PC-9 (cell line): ENCODE results near the gene MSLN. TPM values are rescaled to one million over a fixed set of nuclear protein-coding genes. Genes with fewer than 3 reads are reported as not detected.

Source experiments
- BruUV-seq: library from RNA; stranded (reverse); fragments of 400-500 nt; replicated peaks from 2 replicates; lab custom pipeline; 2021; lab: Mats Ljungman, UMichigan
- CTCF ChIA-PET: fragments of 300-600 bp; sonication (Branson Sonifier 250); formaldehyde crosslinking; loops from one replicate; lab custom pipeline; 2022; ENCODE audit warnings: antibody characterized with exemption; lab: Charles Lee
- POLR2A ChIA-PET: fragments of 300-600 bp; sonication (Branson Sonifier 250); formaldehyde crosslinking; loops from one replicate; lab custom pipeline; 2022; ENCODE audit warnings: antibody characterized with exemption; ENCODE audit not compliant: unreplicated experiment; lab: Charles Lee
- DNase-seq, 2 experiments: peaks; one replicate each; pipeline versions ENCODE4 v3.0.0 to v3.0.0-alpha.2; 2015 to 2022; ENCODE audit warnings: mixed read lengths in 1 of 2
- H2AFZ ChIP-seq: fragments of 200-600 bp; sonication (generic); 2 replicates; pipeline ENCODE4 v1.8.1; 2017; ENCODE audit warnings: antibody characterized with exemption
- H3F3A ChIP-seq: fragments of 200-600 bp; sonication (generic); 2 replicates; pipeline ENCODE4 v1.8.1; 2017; ENCODE audit warnings: antibody characterized with exemption, mild to moderate bottlenecking, low read depth; ENCODE audit not compliant: insufficient read depth
- H3K27ac ChIP-seq: fragments of 200-600 bp; sonication (generic); 2 replicates; pipeline ENCODE4 v1.6.1; 2016; ENCODE audit warnings: mixed run types
- H3K27me3 ChIP-seq: fragments of 200-600 bp; sonication (generic); 2 replicates; pipeline ENCODE4 v1.6.1; 2016; ENCODE audit warnings: low read depth, mixed run types; ENCODE audit not compliant: insufficient read depth
- H3K36me3 ChIP-seq: fragments of 200-600 bp; sonication (generic); 2 replicates; pipeline ENCODE4 v1.6.1; 2016; ENCODE audit warnings: low read depth, mixed run types
- H3K4me1 ChIP-seq: fragments of 200-600 bp; sonication (generic); replicated peaks from 2 replicates; pipeline ENCODE4 v1.6.1; 2016; ENCODE audit warnings: mixed run types; ENCODE audit not compliant: insufficient read depth
- H3K4me2 ChIP-seq: fragments of 200-600 bp; sonication (generic); 2 replicates; pipeline ENCODE4 v1.6.1; 2017; ENCODE audit warnings: mixed run types
- H3K4me3 ChIP-seq: fragments of 200-600 bp; sonication (generic); 2 replicates; pipeline ENCODE4 v1.6.1; 2016; ENCODE audit warnings: mixed run types
- H3K79me2 ChIP-seq: fragments of 200-600 bp; sonication (generic); 2 replicates; pipeline ENCODE4 v1.6.1; 2017; ENCODE audit warnings: low read depth, mixed run types
- H3K9me2 ChIP-seq: fragments of 200-600 bp; sonication (generic); 2 replicates; pipeline ENCODE4 v1.8.1; 2017; ENCODE audit warnings: mild to moderate bottlenecking; ENCODE audit not compliant: insufficient read depth
- H3K9me3 ChIP-seq: fragments of 200-600 bp; sonication (generic); 2 replicates; pipeline ENCODE4 v1.8.1; 2016; ENCODE audit warnings: low read depth; ENCODE audit not compliant: insufficient read depth
- H4K20me1 ChIP-seq: fragments of 200-600 bp; sonication (generic); 2 replicates; pipeline ENCODE4 v1.8.1; 2017; ENCODE audit not compliant: insufficient read depth
- CTCF ChIP-seq: fragments of 200-600 bp; sonication (generic); conservative IDR thresholded peaks from 2 replicates; pipeline ENCODE4 v1.6.1; 2017; ENCODE audit warnings: mixed run types, antibody characterized with exemption, mild to moderate bottlenecking, moderate library complexity
- EZH2 ChIP-seq: fragments of 200-600 bp; sonication (generic); IDR thresholded peaks from 2 replicates; pipeline ENCODE4 v1.8.0; 2017; ENCODE audit warnings: antibody characterized with exemption, low read depth
- intact Hi-C: fragments of 100-400 bp; cut with micrococcal nuclease; formaldehyde crosslinking; loops from one replicate; pipeline ENCODE4 v1.10.0; 2022; ENCODE audit not compliant: unreplicated experiment
- total RNA-seq: library from RNA; stranded (reverse); gene quantifications from 2 replicates; pipeline ENCODE4 v1.2.3, GENCODE V29; 2021

MSLN gene
- total RNA-seq, 1 experiment from 2014 or later, result 59.9 TPM

GRCh38 chr16:804193-805048 lies 43.9 kb downstream of the MSLN start:
- Histone ChIP-seq H2AFZ (no peak overlapping the region), H4K20me1 (no peaks in the 10 kb centered on the region; the same call in none of the 2 replicates), H3K4me2 (no peak overlapping the region), H3F3A (peaks cover 18% of the 10 kb centered on the region; the same call in 1 of the 2 replicates), H3K4me3 (no peak overlapping the region), H3K27ac (no peak overlapping the region), H3K36me3 (no peaks in the 10 kb centered on the region), H3K4me1 (0 out of 2 replicates have a peak, but pooled peaks cover 6% of the 10 kb centered on the region), H3K9me3 (no peaks in the 10 kb centered on the region), H3K27me3 (peaks cover 27% of the 10 kb centered on the region), H3K79me2 (peaks cover 21% of the 10 kb centered on the region), H3K9me2 (no peaks in the 10 kb centered on the region)
- POLR2A ChIA-PET, result interaction anchor here (0.6 to 1.2 kb wide), 3 partner anchors 8 to 193 kb away, joined by 3 to 20 read pairs (median 5); no protein-coding TSS in a partner anchor
- intact Hi-C loops, result no loop called here
- BruUV-seq, result no TSS peak
- DNase-seq, result no peak
- TF ChIP-seq CTCF (no peak), EZH2 (no peak)
- CTCF ChIA-PET, result no interaction called here

- Histone ChIP-seq H3K9me2 (no peaks in the 10 kb centered on the region), H3F3A (peaks cover 18% of the 10 kb centered on the region; the same call in 1 of the 2 replicates), H3K9me3 (no peaks in the 10 kb centered on the region), H2AFZ (no peak overlapping the region), H3K79me2 (peaks cover 25% of the 10 kb centered on the region), H3K4me2 (no peak overlapping the region), H3K4me3 (no peak overlapping the region), H3K4me1 (0 out of 2 replicates have a peak, but pooled peaks cover 6% of the 10 kb centered on the region), H3K27ac (no peak overlapping the region), H3K36me3 (no peaks in the 10 kb centered on the region), H3K27me3 (peaks cover 22% of the 10 kb centered on the region), H4K20me1 (no peaks in the 10 kb centered on the region; the same call in 1 of the 2 replicates)
- DNase-seq, result no peak
- ChIA-PET POLR2A (interaction anchor here (0.6 to 1.2 kb wide), 4 partner anchors 9 to 414 kb away, joined by 3 to 5 read pairs (median 4); partner anchors contain the start of gene CHTF18), CTCF (no interaction called here)
- intact Hi-C loops, result no loop called here
- BruUV-seq, result no TSS peak
- TF ChIP-seq EZH2, result no peak
- no peak for TF ChIP-seq CTCF
Observed at GRCh38 chr16:805474-805873, 44.9 kb downstream of the MSLN start.

GRCh38 chr16:807347-808084 lies 47.0 kb downstream of the MSLN start:
- Histone ChIP-seq H2AFZ (peak overlapping the region; percentile 97), H4K20me1 (no peaks in the 10 kb centered on the region), H3K27me3 (peaks cover 4% of the 10 kb centered on the region; the same call in 1 of the 2 replicates), H3K4me2 (peak overlapping the region; percentile 99), H3K27ac (peak overlapping the region; percentile 76), H3K79me2 (peaks cover 25% of the 10 kb centered on the region), H3K36me3 (no peaks in the 10 kb centered on the region), H3K9me2 (no peaks in the 10 kb centered on the region), H3K9me3 (no peaks in the 10 kb centered on the region), H3K4me3 (peak overlapping the region; percentile 97), H3F3A (peaks cover 18% of the 10 kb centered on the region; the same call in 1 of the 2 replicates), H3K4me1 (0 out of 2 replicates have a peak, but pooled peaks cover 6% of the 10 kb centered on the region)
- POLR2A ChIA-PET, result interaction anchor here (0.6 kb wide), 1 partner anchor 92 kb away, joined by 19 read pairs; no protein-coding TSS in a partner anchor
- intact Hi-C loops, result no loop called here
- CTCF ChIA-PET, result interaction anchor here (0.7 to 0.8 kb wide), 2 partner anchors 140 to 165 kb away, joined by 3 to 13 read pairs; partner anchors contain the start of gene RHOT2
- peak; percentile 86 to 96 for DNase-seq
- TF ChIP-seq EZH2 (no peak), CTCF (no peak)
- no TSS peak for BruUV-seq
